Type B pancreatic cell (in vitro differentiated cells): ENCODE measurements around the gene APH1B. TPM values are rescaled to one million over a fixed set of nuclear protein-coding genes. Genes with fewer than 3 reads are reported as not detected.

Experiments used
- DNase-seq: peaks from one replicate; pipeline ENCODE4 v3.0.0; 2021; ENCODE audit warnings: mixed read lengths; ENCODE audit not compliant: unreplicated experiment; ENCODE audit errors: extremely low spot score
- H3K27ac Mint-ChIP-seq: 2 replicates; pipeline ENCODE4 v1.8.0; 2021; ENCODE audit warnings: mild to moderate bottlenecking, mixed read lengths
- H3K27me3 Mint-ChIP-seq: 2 replicates; pipeline ENCODE4 v1.8.0; 2021; ENCODE audit warnings: mixed read lengths
- H3K36me3 Mint-ChIP-seq: 2 replicates; pipeline ENCODE4 v1.8.0; 2021; ENCODE audit warnings: mixed read lengths
- H3K4me1 Mint-ChIP-seq: one replicate; pipeline ENCODE4 v1.8.0; 2021; ENCODE audit warnings: mixed read lengths; ENCODE audit not compliant: unreplicated experiment
- H3K4me3 Mint-ChIP-seq: 2 replicates; pipeline ENCODE4 v1.8.0; 2021; ENCODE audit warnings: mild to moderate bottlenecking, mixed read lengths
- H3K9me3 Mint-ChIP-seq: 2 replicates; pipeline ENCODE4 v1.8.0; 2021; ENCODE audit warnings: mixed read lengths
- CTCF ChIP-seq: fragments of 200-600 bp; sonication (generic); conservative IDR thresholded peaks from 2 replicates; pipeline ENCODE4 v1.5.0; 2021; ENCODE audit warnings: antibody characterized with exemption, mild to moderate bottlenecking
- total RNA-seq: library from RNA; stranded (reverse); gene quantifications from 2 replicates; pipeline ENCODE4 v1.2.1, GENCODE V29; 2021; ENCODE audit warnings: low replicate concordance

APH1B gene
- total RNA-seq, 1 donor from 2014 or later, result 16.0 TPM

GRCh38 chr15:63238796-63239195 lies 38.6 kb upstream of the APH1B start:
- Mint-ChIP-seq H3K9me3 (peaks cover 11% of the 10 kb centered on the region), H3K4me3 (no peak overlapping the region), H3K27ac (no peak overlapping the region), H3K36me3 (peaks cover 29% of the 10 kb centered on the region), H3K4me1 (peaks cover 27% of the 10 kb centered on the region), H3K27me3 (no peaks in the 10 kb centered on the region)
- DNase-seq, result no peak
- TF ChIP-seq CTCF, result no peak

GRCh38 chr15:63240109-63240508 lies 37.3 kb upstream of the APH1B start:
- Mint-ChIP-seq H3K27me3 (no peaks in the 10 kb centered on the region), H3K4me1 (peaks cover 26% of the 10 kb centered on the region), H3K27ac (no peak overlapping the region), H3K36me3 (peaks cover 31% of the 10 kb centered on the region), H3K4me3 (no peak overlapping the region), H3K9me3 (peaks cover 15% of the 10 kb centered on the region)
- no peak for TF ChIP-seq CTCF
- no peak for DNase-seq

GRCh38 chr15:63241316-63241715 lies 36.1 kb upstream of the APH1B start:
- Mint-ChIP-seq H3K27me3 (no peaks in the 10 kb centered on the region), H3K4me3 (no peak overlapping the region), H3K4me1 (peaks cover 22% of the 10 kb centered on the region), H3K36me3 (peaks cover 33% of the 10 kb centered on the region), H3K9me3 (peaks cover 15% of the 10 kb centered on the region), H3K27ac (no peak overlapping the region)
- no peak for DNase-seq
- no peak for TF ChIP-seq CTCF

- H3K27me3 Mint-ChIP-seq, result no peaks in the 10 kb centered on the region
- TF ChIP-seq CTCF, result no peak
- H3K36me3 Mint-ChIP-seq, result peaks cover 37% of the 10 kb centered on the region
- H3K9me3 Mint-ChIP-seq, result peaks cover 12% of the 10 kb centered on the region
- no peak overlapping the region for H3K4me3 Mint-ChIP-seq
- H3K4me1 Mint-ChIP-seq, result peaks cover 22% of the 10 kb centered on the region
- no peak for DNase-seq
- no peak overlapping the region for H3K27ac Mint-ChIP-seq
Observed at GRCh38 chr15:63243101-63243500, 34.3 kb upstream of the APH1B start.

- Mint-ChIP-seq H3K4me3 (no peak overlapping the region), H3K9me3 (peaks cover 12% of the 10 kb centered on the region), H3K27me3 (no peaks in the 10 kb centered on the region), H3K27ac (no peak overlapping the region), H3K36me3 (peaks cover 41% of the 10 kb centered on the region), H3K4me1 (peaks cover 25% of the 10 kb centered on the region)
- no peak for TF ChIP-seq CTCF
- no peak for DNase-seq
Observed at GRCh38 chr15:63243776-63244175, 33.6 kb upstream of the APH1B start.

- H3K27ac Mint-ChIP-seq, result no peak overlapping the region
- no peak overlapping the region for H3K4me3 Mint-ChIP-seq
Observed at GRCh38 chr15:63244399-63244798, 33.0 kb upstream of the APH1B start.

More at GRCh38 chr15:63244399-63244798, 33.0 kb upstream of the APH1B start:
- H3K27me3 Mint-ChIP-seq, result no peaks in the 10 kb centered on the region
- H3K36me3 Mint-ChIP-seq, result peaks cover 47% of the 10 kb centered on the region
- H3K4me1 Mint-ChIP-seq, result peaks cover 26% of the 10 kb centered on the region
- TF ChIP-seq CTCF, result no peak
- peaks cover 12% of the 10 kb centered on the region for H3K9me3 Mint-ChIP-seq
- no peak for DNase-seq
